NCI-H2171 treated with DMSO at 0.1 percent for 48 hours (cell line): ENCODE results near the gene GNAT3.

Experiments used
- DNase-seq: peaks from one replicate; lab custom pipeline; 2025; lab: John Stamatoyannopoulos, UW

The GNAT3 gene

GRCh38 chr7:80500325-80500724 lies 11.5 kb downstream of the GNAT3 start:
- DNase-seq: no peak

- peak; percentile 14 for DNase-seq
Observed at GRCh38 chr7:80499350-80499953, 12.4 kb downstream of the GNAT3 start.

- DNase-seq: peak; percentile 42
Observed at GRCh38 chr7:80498481-80499349, 13.1 kb downstream of the GNAT3 start.

GRCh38 chr7:80496586-80496985 lies 15.3 kb downstream of the GNAT3 start:
- DNase-seq: peak; percentile 82

GRCh38 chr7:80493121-80493849 lies 18.6 kb downstream of the GNAT3 start:
- no peak for DNase-seq

GRCh38 chr7:80491462-80491861 lies 20.4 kb downstream of the GNAT3 start:
- DNase-seq: no peak

GRCh38 chr7:80488851-80489370 lies 23.0 kb downstream of the GNAT3 start:
- DNase-seq: no peak

GRCh38 chr7:80488406-80488805 lies 23.5 kb downstream of the GNAT3 start:
- DNase-seq: no peak

- no peak for DNase-seq
Observed at GRCh38 chr7:80485721-80486120, 26.1 kb downstream of the GNAT3 start.

GRCh38 chr7:80482950-80483349 lies 28.9 kb downstream of the GNAT3 start:
- no peak for DNase-seq

- no peak for DNase-seq
Observed at GRCh38 chr7:80481196-80481884, 30.5 kb downstream of the GNAT3 start.

GRCh38 chr7:80480566-80480965 lies 31.3 kb downstream of the GNAT3 start:
- DNase-seq: no peak

- DNase-seq: no peak
Observed at GRCh38 chr7:80478683-80479082, 33.2 kb downstream of the GNAT3 start.

GRCh38 chr7:80476035-80476434 lies 35.8 kb downstream of the GNAT3 start:
- no peak for DNase-seq

- DNase-seq: no peak
Observed at GRCh38 chr7:80475383-80475782, 36.5 kb downstream of the GNAT3 start.

GRCh38 chr7:80473751-80474150 lies 38.1 kb downstream of the GNAT3 start:
- no peak for DNase-seq

GRCh38 chr7:80472491-80473200 lies 39.2 kb downstream of the GNAT3 start:
- DNase-seq: no peak

- no peak for DNase-seq
Observed at GRCh38 chr7:80468931-80469714, 42.7 kb downstream of the GNAT3 start.

GRCh38 chr7:80467069-80467468 lies 44.8 kb downstream of the GNAT3 start:
- DNase-seq: peak; percentile 31

GRCh38 chr7:80466636-80467035 lies 45.2 kb downstream of the GNAT3 start:
- no peak for DNase-seq

GRCh38 chr7:80464211-80464610 lies 47.7 kb downstream of the GNAT3 start:
- DNase-seq: no peak
